HepG2 (cell line): ENCODE data around the gene UBAP1L. TPM values are rescaled to one million over a fixed set of nuclear protein-coding genes. Genes with fewer than 3 reads are reported as not detected.

Experiments
- ATAC-seq: fragments of 200-7000 bp; cut with Tn5 transposase; 3 replicates; pipeline ENCODE4 v1.9.1; 2020; ENCODE audit warnings: mild to moderate bottlenecking, moderate library complexity
- BruUV-seq: library from RNA; stranded (reverse); fragments of 400-500 nt; replicated peaks from 2 replicates; lab custom pipeline; 2021; lab: Mats Ljungman, UMichigan
- CTCF ChIA-PET: fragments of 300-600 bp; formaldehyde crosslinking; extraction: SDS; loops from one replicate; lab custom pipeline; 2021; ENCODE audit warnings: low total read pairs, inconsistent platforms, low intra/inter-chr PET ratio; lab: Yijun Ruan, JAX
- POLR2A ChIA-PET: fragments of 350-600 bp; sonication (Branson Sonifier 250); formaldehyde crosslinking; loops from one replicate; lab custom pipeline; 2020; ENCODE audit warnings: antibody characterized with exemption, inconsistent platforms; lab: Yijun Ruan, JAX
- DNase-seq: peaks from one replicate; pipeline ENCODE4 v3.0.0-alpha.2; 2015; ENCODE audit warnings: low spot score
- FAIRE-seq: peaks from 3 replicates; lab custom pipeline; 2011; peaks lifted over from hg19 to GRCh38; lab: Jason Lieb, UNC
- H2AFZ ChIP-seq: one replicate; pipeline ENCODE4 v1.6.1; 2011; ENCODE audit warnings: low read length, inconsistent platforms
- H3K27ac ChIP-seq: fragments of 300-600 bp; 3 replicates; pipeline ENCODE4 v1.8.0; 2011; ENCODE audit warnings: mixed run types, mild to moderate bottlenecking, mixed read lengths, low read length, inconsistent platforms; ENCODE audit not compliant: insufficient read depth; ENCODE audit errors: extremely low read length
- H3K27me3 ChIP-seq, 2 experiments: fragments of 200-600 bp in 1 of 2; 2 replicates in 1 of 2; 3 replicates in 1 of 2; pipeline versions ENCODE4 v1.6.0 to v1.8.0; 2011; ENCODE audit warnings: low read length in 2 of 2, mild to moderate bottlenecking in 2 of 2, moderate library complexity in 2 of 2, inconsistent platforms in 1 of 2; ENCODE audit not compliant: insufficient read depth in 2 of 2, control insufficient read depth in 1 of 2
- H3K36me3 ChIP-seq, 2 experiments: fragments of 200-600 bp in 1 of 2; replicated peaks in 1 of 2; 2 replicates in 1 of 2; 3 replicates in 1 of 2; pipeline versions ENCODE4 v1.5.1 to v1.8.0; 2011; ENCODE audit warnings: low read length in 2 of 2, inconsistent platforms in 1 of 2; ENCODE audit not compliant: insufficient read depth in 2 of 2, control insufficient read depth in 1 of 2
- H3K4me1 ChIP-seq: 2 replicates; pipeline ENCODE4 v1.5.1; 2012; ENCODE audit warnings: low read length, inconsistent platforms; ENCODE audit not compliant: insufficient read depth
- H3K4me2 ChIP-seq: 2 replicates; pipeline ENCODE4 v1.6.0; 2011; ENCODE audit warnings: low read depth, low read length, inconsistent platforms
- H3K4me3 ChIP-seq, 3 experiments: fragments of 200-600 bp in 1 of 3; sonication (generic), shearing (Covaris generic) in 1 of 3; replicated peaks in 1 of 3; 2 replicates each; pipeline ENCODE4 v1.5.1; 2011 to 2016; ENCODE audit warnings: low read length in 3 of 3, inconsistent platforms in 2 of 3, low read depth in 2 of 3, mild to moderate bottlenecking in 2 of 3, control low read depth in 1 of 3, mixed read lengths in 1 of 3; ENCODE audit not compliant: insufficient read depth in 1 of 3
- H3K79me2 ChIP-seq: one replicate; pipeline ENCODE4 v1.6.1; 2011; ENCODE audit warnings: low read length, inconsistent platforms; ENCODE audit not compliant: insufficient read depth
- H3K9ac ChIP-seq: 2 replicates; pipeline ENCODE4 v1.6.0; 2011; ENCODE audit warnings: mild to moderate bottlenecking, low read depth, low read length, inconsistent platforms; ENCODE audit not compliant: insufficient read depth
- H3K9me3 ChIP-seq: 2 replicates; pipeline ENCODE4 v1.5.1; 2012; ENCODE audit warnings: mild to moderate bottlenecking, low read length
- H4K20me1 ChIP-seq: 2 replicates; pipeline ENCODE4 v1.6.0; 2011; ENCODE audit warnings: inconsistent platforms, mild to moderate bottlenecking, low read length, moderate library complexity; ENCODE audit not compliant: insufficient read depth
- AKAP8 ChIP-seq: sonication (generic); formaldehyde crosslinking; IDR thresholded peaks from 2 replicates; pipeline ENCODE4 v1.5.1; 2020; ENCODE audit warnings: mild to moderate bottlenecking, missing genetic modification reagents
- ARNT ChIP-seq: fragments of 450-650 bp; IDR thresholded peaks from 2 replicates; pipeline ENCODE4 v1.6.1; 2017
- FOXA3 ChIP-seq: IDR thresholded peaks from 2 replicates; pipeline ENCODE4 v1.6.1; 2016; ENCODE audit warnings: missing genetic modification reagents, missing compliant biosample characterization
- HNF4A ChIP-seq: sonication (generic); formaldehyde crosslinking; IDR thresholded peaks from 2 replicates; pipeline ENCODE4 v1.4.0; 2020; ENCODE audit warnings: missing genetic modification reagents
- LCORL ChIP-seq, 2 experiments: fragments of 450-650 bp in 1 of 2; sonication (generic) in 1 of 2; formaldehyde crosslinking in 1 of 2; IDR thresholded peaks; 2 replicates each; pipeline versions ENCODE4 v1.5.0 to v1.6.1; 2017 to 2020; ENCODE audit warnings: antibody characterized with exemption in 1 of 2, missing genetic modification reagents in 1 of 2
- NR2C2 ChIP-seq: sonication (generic); formaldehyde crosslinking; IDR thresholded peaks from 2 replicates; pipeline ENCODE4 v1.4.0; 2020; ENCODE audit warnings: missing genetic modification reagents, mild to moderate bottlenecking, moderate library complexity, borderline replicate concordance
- PPARG ChIP-seq: conservative IDR thresholded peaks from 2 replicates; pipeline ENCODE4 v1.6.1; 2016; ENCODE audit warnings: missing biosample characterization, missing genetic modification reagents
- SOX13 ChIP-seq, 3 experiments: fragments of 450-650 bp in 1 of 3; sonication (generic) in 1 of 3; formaldehyde crosslinking in 1 of 3; IDR thresholded peaks in 2 of 3; conservative IDR thresholded peaks in 1 of 3; 2 replicates each; pipeline versions ENCODE4 v1.5.0 to v1.6.1; 2016 to 2020; ENCODE audit warnings: antibody characterized with exemption in 1 of 3, mild to moderate bottlenecking in 1 of 3, missing compliant biosample characterization in 1 of 3, missing genetic modification reagents in 1 of 3, moderate library complexity in 1 of 3
- ZNF530 ChIP-seq: sonication (generic); formaldehyde crosslinking; IDR thresholded peaks from 2 replicates; pipeline ENCODE4 v1.5.0; 2020; ENCODE audit warnings: low read depth, mild to moderate bottlenecking, missing genetic modification reagents
- ZNF646 ChIP-seq: sonication (generic); formaldehyde crosslinking; IDR thresholded peaks from 2 replicates; pipeline ENCODE4 v1.9.0; 2021; ENCODE audit warnings: mild to moderate bottlenecking, missing genetic modification reagents
- ZNF891 ChIP-seq: sonication (generic); formaldehyde crosslinking; IDR thresholded peaks from 2 replicates; pipeline ENCODE4 v1.5.0; 2020; ENCODE audit warnings: mild to moderate bottlenecking, missing genetic modification reagents
- WGBS: methylation state at CpG from one replicate; pipeline ENCODE4 v1.1.6; 2017; ENCODE audit warnings: low lambda C conversion rate; 5-methylcytosine and 5-hydroxymethylcytosine counted together
- in situ Hi-C: cut with HindIII; loops from 2 replicates; pipeline ENCODE4 v1.10.0; 2017; ENCODE audit warnings: low pct_unique_long_range_greater_than_20kb; ENCODE audit not compliant: extremely low pct_ligation_motif_present
- intact Hi-C: fragments of 100-400 bp; cut with micrococcal nuclease; formaldehyde crosslinking; loops from one replicate; pipeline ENCODE4 v1.10.0; 2022; ENCODE audit not compliant: unreplicated experiment
- polyA plus RNA-seq, 8 experiments: library from polyadenylated mRNA; depleted of rRNA in 3 of 8; stranded (reverse) in 7 of 8; unstranded in 1 of 8; fragments of >200 nt; fragmentation: Illumina TruSeq in 4 of 8; extraction: Trizol in 4 of 8; gene quantifications; 2 replicates each; pipeline versions ENCODE4 v1.2.1 to v1.2.3, GENCODE V29; 2011 to 2016; ENCODE audit warnings: low read depth in 4 of 8, missing spikeins in 1 of 8, mixed read lengths in 1 of 8; ENCODE audit not compliant: insufficient read depth in 1 of 8
- total RNA-seq, 5 experiments: library from RNA; depleted of rRNA; stranded (reverse); fragments of >200 nt; fragmentation: Illumina TruSeq; extraction: Trizol; gene quantifications; 2 replicates each; pipeline ENCODE4 v1.2.3, GENCODE V29; 2016; ENCODE audit warnings: low read depth in 1 of 5
- TF ChIP-seq, protein P1 (sequence below): sonication (generic); formaldehyde crosslinking; IDR thresholded peaks from 2 replicates; pipeline ENCODE4 v1.5.0; 2020; ENCODE audit warnings: mild to moderate bottlenecking, missing genetic modification reagents, borderline replicate concordance
- TF ChIP-seq, protein P2 (sequence below): sonication (generic); formaldehyde crosslinking; IDR thresholded peaks from 2 replicates; pipeline ENCODE4 v1.8.1; 2023; ENCODE audit warnings: mild to moderate bottlenecking, inconsistent platforms, moderate library complexity, missing genetic modification reagents, borderline replicate concordance

Gene UBAP1L
- total and polyA plus RNA-seq, 2 of the 13 experiments (the other 11 are each of a cell fraction or from before 2014, with no cell fraction given) = 0.86 to 1.4 TPM

DNA sequence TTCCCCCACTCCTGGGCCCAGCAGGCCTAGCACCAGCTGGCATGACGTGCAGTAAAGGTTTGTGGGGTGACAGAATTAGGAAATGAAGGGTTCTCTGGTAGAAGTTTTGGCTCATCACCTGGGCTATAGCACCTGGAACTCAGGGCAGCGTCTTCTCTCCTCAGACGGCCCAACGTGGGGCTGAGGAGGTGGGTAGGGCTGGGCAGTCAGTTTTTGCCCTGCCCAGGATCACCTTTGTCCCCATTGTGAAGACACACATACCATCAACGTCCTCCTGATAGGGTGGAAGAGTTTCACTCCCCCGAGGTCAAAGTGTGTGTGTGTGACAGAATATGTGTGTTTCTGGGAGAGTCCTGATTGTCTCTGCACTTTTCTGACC is 26.4 kb downstream of the UBAP1L start:
- H3K36me3 ChIP-seq = no peaks in the 10 kb centered on the region
- POLR2A ChIA-PET = interaction anchor here (0.8 to 4.0 kb wide), 5 partner anchors 9 to 212 kb away, joined by 3 to 27 read pairs (median 3); partner anchors contain the start of gene CLPX
- peak; percentile 51 for FAIRE-seq
- WGBS = 0% methylated on average over 3 of the region's 6 CpGs
- no TSS peak for BruUV-seq
- peak; percentile 64 for DNase-seq
- intact Hi-C loops (no loop called here), in situ Hi-C loops (loop anchor here (5.0 to 10.0 kb wide), 2 partner anchors 36 to 54 kb away; no protein-coding TSS in a partner anchor)
- no peaks in the 10 kb centered on the region for H4K20me1 ChIP-seq
- CTCF ChIA-PET = interaction anchor here (5.8 to 6.7 kb wide), 2 partner anchors 33 to 55 kb away, joined by 34 to 54 read pairs; no protein-coding TSS in a partner anchor
- peak overlapping the region; percentile 45 for H3K27ac ChIP-seq
- peak overlapping the region; percentile 55 for H3K9ac ChIP-seq
- peak; percentile 52 for ATAC-seq
- peaks cover 0 to 6% of the 10 kb centered on the region in 2 experiments; a peak in 1 of 5 replicates for H3K27me3 ChIP-seq
- no peaks in the 10 kb centered on the region for H3K9me3 ChIP-seq
- H3K4me2 ChIP-seq = peak overlapping the region; percentile 89
- H3K4me3 ChIP-seq = peak overlapping the region; percentile 7 to 70 (median 33)
- H3K79me2 ChIP-seq = no peaks in the 10 kb centered on the region
- peaks cover 73% of the 10 kb centered on the region for H3K4me1 ChIP-seq
- H2AFZ ChIP-seq = peak overlapping the region; percentile 22
- TF ChIP-seq, protein P1, sequence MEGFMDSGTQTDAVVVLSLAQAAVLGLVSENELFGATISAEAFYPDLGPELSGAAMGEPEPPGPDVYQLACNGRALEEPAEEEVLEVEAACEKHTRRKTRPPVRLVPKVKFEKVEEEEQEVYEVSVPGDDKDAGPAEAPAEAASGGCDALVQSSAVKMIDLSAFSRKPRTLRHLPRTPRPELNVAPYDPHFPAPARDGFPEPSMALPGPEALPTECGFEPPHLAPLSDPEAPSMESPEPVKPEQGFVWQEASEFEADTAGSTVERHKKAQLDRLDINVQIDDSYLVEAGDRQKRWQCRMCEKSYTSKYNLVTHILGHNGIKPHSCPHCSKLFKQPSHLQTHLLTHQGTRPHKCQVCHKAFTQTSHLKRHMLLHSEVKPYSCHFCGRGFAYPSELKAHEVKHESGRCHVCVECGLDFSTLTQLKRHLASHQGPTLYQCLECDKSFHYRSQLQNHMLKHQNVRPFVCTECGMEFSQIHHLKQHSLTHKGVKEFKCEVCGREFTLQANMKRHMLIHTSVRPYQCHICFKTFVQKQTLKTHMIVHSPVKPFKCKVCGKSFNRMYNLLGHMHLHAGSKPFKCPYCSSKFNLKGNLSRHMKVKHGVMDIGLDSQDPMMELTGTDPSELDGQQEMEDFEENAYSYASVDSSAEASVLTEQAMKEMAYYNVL = 0 out of 2 replicates have a peak, but pooled peaks have one; percentile 22
- TF ChIP-seq HNF4A (CRISPR knock-in tag) (peak; percentile 52), ARNT (no peak), ZNF530 (CRISPR knock-in tag) (no peak), LCORL (IDR thresholded peaks at IDR 0.05) (no peak), LCORL (CRISPR knock-in tag; IDR thresholded peaks at IDR 0.05) (peak; percentile 60; the same call in 1 of the 2 replicates), AKAP8 (CRISPR knock-in tag) (no peak), ZNF891 (CRISPR knock-in tag) (peak; percentile 25; the same call in 1 of the 2 replicates), NR2C2 (CRISPR knock-in tag) (peak; percentile 30; the same call in 1 of the 2 replicates), ZNF646 (CRISPR knock-in tag) (0 out of 2 replicates have a peak, but pooled peaks have one; percentile 48), SOX13 (IDR thresholded peaks at IDR 0.05) (no peak), SOX13 (CRISPR knock-in tag; conservative IDR thresholded peaks at IDR 0.05 in 1 of 2, IDR thresholded peaks at IDR 0.05 in 1 of 2) (peak in 1 of 2 experiments; percentile 51; a peak in 2 of 4 replicates), FOXA3 (CRISPR knock-in tag) (no peak), PPARG (peak; percentile 91)
- TF ChIP-seq, protein P2, sequence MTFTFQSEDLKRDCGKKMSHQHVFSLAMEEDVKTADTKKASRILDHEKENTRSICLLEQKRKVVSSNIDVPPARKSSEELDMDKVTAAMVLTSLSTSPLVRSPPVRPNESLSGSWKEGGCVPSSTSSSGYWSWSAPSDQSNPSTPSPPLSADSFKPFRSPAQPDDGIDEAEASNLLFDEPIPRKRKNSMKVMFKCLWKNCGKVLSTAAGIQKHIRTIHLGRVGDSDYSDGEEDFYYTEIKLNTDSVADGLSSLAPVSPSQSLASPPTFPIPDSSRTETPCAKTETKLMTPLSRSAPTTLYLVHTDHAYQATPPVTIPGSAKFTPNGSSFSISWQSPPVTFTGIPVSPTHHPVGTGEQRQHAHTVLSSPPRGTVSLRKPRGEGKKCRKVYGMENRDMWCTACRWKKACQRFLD (CRISPR knock-in tag) = no peak
